Astrocyte (in vitro differentiated cells and primary cell): ENCODE results near the gene PRKCA. TPM values are rescaled to one million over a fixed set of nuclear protein-coding genes. Genes with fewer than 3 reads are reported as not detected.

Source experiments
- DNase-seq: peaks from one replicate; pipeline ENCODE4 v3.0.0-alpha.2; 2010; ENCODE audit warnings: low read depth
- FAIRE-seq: peaks from 2 replicates; lab custom pipeline; 2011; peaks lifted over from hg19 to GRCh38; lab: Jason Lieb, UNC
- H2AFZ ChIP-seq: 2 replicates; pipeline ENCODE4 v1.6.0; 2012; ENCODE audit warnings: low read depth, low read length, inconsistent platforms
- H3K27ac ChIP-seq: 2 replicates; pipeline ENCODE4 v1.5.1; 2011; ENCODE audit warnings: low read depth, low read length, inconsistent platforms
- H3K27me3 ChIP-seq: 2 replicates; pipeline ENCODE4 v1.6.0; 2011; ENCODE audit warnings: low read length, inconsistent platforms; ENCODE audit not compliant: insufficient read depth
- H3K36me3 ChIP-seq: 2 replicates; pipeline ENCODE4 v1.5.1; 2011; ENCODE audit warnings: low read length, inconsistent platforms; ENCODE audit not compliant: insufficient read depth
- H3K4me1 ChIP-seq: 2 replicates; pipeline ENCODE4 v1.5.1; 2011; ENCODE audit warnings: low read length, inconsistent platforms; ENCODE audit not compliant: insufficient read depth
- H3K4me2 ChIP-seq: 2 replicates; pipeline ENCODE4 v1.6.0; 2012; ENCODE audit warnings: low read length, inconsistent platforms
- H3K4me3 ChIP-seq: 2 replicates; pipeline ENCODE4 v1.5.1; 2011; ENCODE audit warnings: low read depth, mild to moderate bottlenecking, low read length, inconsistent platforms; ENCODE audit not compliant: insufficient read depth
- H3K79me2 ChIP-seq: 2 replicates; pipeline ENCODE4 v1.6.0; 2012; ENCODE audit warnings: mild to moderate bottlenecking, low read length, inconsistent platforms; ENCODE audit not compliant: insufficient read depth
- H3K9ac ChIP-seq: 2 replicates; pipeline ENCODE4 v1.6.0; 2012; ENCODE audit warnings: mild to moderate bottlenecking, low read length, inconsistent platforms
- H3K9me3 ChIP-seq: 2 replicates; pipeline ENCODE4 v1.5.1; 2012; ENCODE audit warnings: low read depth, mild to moderate bottlenecking, low read length, inconsistent platforms; ENCODE audit not compliant: insufficient read depth
- H4K20me1 ChIP-seq: 2 replicates; pipeline ENCODE4 v1.6.0; 2012; ENCODE audit warnings: low read length, inconsistent platforms; ENCODE audit not compliant: insufficient read depth
- H3K27ac Mint-ChIP-seq: one replicate; pipeline ENCODE4 v1.8.0; 2021; ENCODE audit warnings: mild to moderate bottlenecking, mixed read lengths; ENCODE audit not compliant: unreplicated experiment
- H3K27me3 Mint-ChIP-seq: one replicate; pipeline ENCODE4 v1.8.0; 2021; ENCODE audit warnings: low read depth, mixed read lengths; ENCODE audit not compliant: unreplicated experiment
- H3K36me3 Mint-ChIP-seq: one replicate; pipeline ENCODE4 v1.8.0; 2021; ENCODE audit warnings: low read depth, mixed read lengths; ENCODE audit not compliant: unreplicated experiment
- H3K4me1 Mint-ChIP-seq: one replicate; pipeline ENCODE4 v1.8.0; 2021; ENCODE audit warnings: low read depth, mixed read lengths; ENCODE audit not compliant: unreplicated experiment
- H3K4me3 Mint-ChIP-seq: one replicate; pipeline ENCODE4 v1.8.0; 2021; ENCODE audit warnings: mild to moderate bottlenecking, moderate library complexity, mixed read lengths; ENCODE audit not compliant: unreplicated experiment
- H3K9me3 Mint-ChIP-seq: one replicate; pipeline ENCODE4 v1.8.0; 2021; ENCODE audit warnings: mild to moderate bottlenecking, mixed read lengths; ENCODE audit not compliant: unreplicated experiment
- EZH2 ChIP-seq: IDR thresholded peaks from 2 replicates; pipeline ENCODE4 v1.6.1; 2012; ENCODE audit warnings: mild to moderate bottlenecking, low read length, inconsistent platforms; ENCODE audit not compliant: insufficient read depth
- total RNA-seq: library from RNA; stranded (reverse); gene quantifications from 2 replicates; pipeline ENCODE4 v1.2.1, GENCODE V29; 2021
- TF ChIP-seq, protein P1 (sequence below): IDR thresholded peaks from 2 replicates; pipeline ENCODE4 v1.5.1; 2011; ENCODE audit warnings: low read depth, mild to moderate bottlenecking, inconsistent platforms, low read length, moderate library complexity; ENCODE audit not compliant: insufficient read depth

The PRKCA gene
- total RNA-seq, 1 donor from 2014 or later, result 49.9 TPM

DNA sequence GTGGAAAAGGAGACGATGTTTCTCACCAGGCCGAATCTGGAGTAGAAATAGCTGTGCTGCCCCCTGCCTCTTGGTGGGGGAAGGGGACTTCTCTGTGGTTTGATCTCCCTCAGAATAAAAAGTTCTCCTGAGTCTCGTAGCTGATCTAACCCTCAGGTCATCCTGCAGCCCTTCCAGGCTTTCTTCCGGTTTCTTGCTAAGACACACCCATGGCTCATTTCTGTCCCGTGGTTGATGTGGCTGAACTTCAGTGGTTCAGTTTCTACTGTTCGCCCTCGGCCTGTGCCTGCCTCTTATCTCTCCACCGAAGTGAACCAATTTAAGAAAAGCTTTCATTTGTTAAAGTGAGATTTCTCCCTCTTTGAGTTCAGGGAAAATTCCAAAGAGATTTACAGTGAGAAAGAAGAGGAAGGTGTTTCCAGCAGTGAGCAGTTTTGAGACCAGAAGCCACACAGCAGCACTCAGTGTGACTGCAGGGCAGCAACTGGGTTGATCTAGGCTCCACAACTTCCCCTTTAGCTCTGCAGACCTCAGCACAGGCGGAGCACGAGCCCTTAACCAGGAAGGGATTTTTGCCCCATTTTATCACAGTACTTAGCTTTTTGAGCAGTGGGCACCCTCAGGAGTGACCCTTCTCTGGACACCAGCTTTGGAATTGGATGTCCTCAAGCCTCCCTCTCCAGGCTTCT, 497.6 kb downstream of the PRKCA start:
- no peak overlapping the region for H3K27ac Mint-ChIP-seq
- Histone ChIP-seq H2AFZ (no peak overlapping the region), H3K4me2 (no peak overlapping the region), H3K9ac (no peak overlapping the region), H3K36me3 (peaks cover 3% of the 10 kb centered on the region), H4K20me1 (no peaks in the 10 kb centered on the region), H3K4me1 (no peaks in the 10 kb centered on the region), H3K9me3 (no peaks in the 10 kb centered on the region), H3K27me3 (no peaks in the 10 kb centered on the region), H3K4me3 (no peak overlapping the region), H3K27ac (no peak overlapping the region), H3K79me2 (no peaks in the 10 kb centered on the region)
- H3K4me1 Mint-ChIP-seq, result no peaks in the 10 kb centered on the region
- H3K27me3 Mint-ChIP-seq, result no peaks in the 10 kb centered on the region
- H3K9me3 Mint-ChIP-seq, result no peaks in the 10 kb centered on the region
- no peak for DNase-seq
- H3K4me3 Mint-ChIP-seq, result no peak overlapping the region
- no peak for FAIRE-seq
- no peak for TF ChIP-seq EZH2
- TF ChIP-seq, protein P1, sequence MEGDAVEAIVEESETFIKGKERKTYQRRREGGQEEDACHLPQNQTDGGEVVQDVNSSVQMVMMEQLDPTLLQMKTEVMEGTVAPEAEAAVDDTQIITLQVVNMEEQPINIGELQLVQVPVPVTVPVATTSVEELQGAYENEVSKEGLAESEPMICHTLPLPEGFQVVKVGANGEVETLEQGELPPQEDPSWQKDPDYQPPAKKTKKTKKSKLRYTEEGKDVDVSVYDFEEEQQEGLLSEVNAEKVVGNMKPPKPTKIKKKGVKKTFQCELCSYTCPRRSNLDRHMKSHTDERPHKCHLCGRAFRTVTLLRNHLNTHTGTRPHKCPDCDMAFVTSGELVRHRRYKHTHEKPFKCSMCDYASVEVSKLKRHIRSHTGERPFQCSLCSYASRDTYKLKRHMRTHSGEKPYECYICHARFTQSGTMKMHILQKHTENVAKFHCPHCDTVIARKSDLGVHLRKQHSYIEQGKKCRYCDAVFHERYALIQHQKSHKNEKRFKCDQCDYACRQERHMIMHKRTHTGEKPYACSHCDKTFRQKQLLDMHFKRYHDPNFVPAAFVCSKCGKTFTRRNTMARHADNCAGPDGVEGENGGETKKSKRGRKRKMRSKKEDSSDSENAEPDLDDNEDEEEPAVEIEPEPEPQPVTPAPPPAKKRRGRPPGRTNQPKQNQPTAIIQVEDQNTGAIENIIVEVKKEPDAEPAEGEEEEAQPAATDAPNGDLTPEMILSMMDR, result no peak
- peaks cover 24% of the 10 kb centered on the region for H3K36me3 Mint-ChIP-seq

DNA sequence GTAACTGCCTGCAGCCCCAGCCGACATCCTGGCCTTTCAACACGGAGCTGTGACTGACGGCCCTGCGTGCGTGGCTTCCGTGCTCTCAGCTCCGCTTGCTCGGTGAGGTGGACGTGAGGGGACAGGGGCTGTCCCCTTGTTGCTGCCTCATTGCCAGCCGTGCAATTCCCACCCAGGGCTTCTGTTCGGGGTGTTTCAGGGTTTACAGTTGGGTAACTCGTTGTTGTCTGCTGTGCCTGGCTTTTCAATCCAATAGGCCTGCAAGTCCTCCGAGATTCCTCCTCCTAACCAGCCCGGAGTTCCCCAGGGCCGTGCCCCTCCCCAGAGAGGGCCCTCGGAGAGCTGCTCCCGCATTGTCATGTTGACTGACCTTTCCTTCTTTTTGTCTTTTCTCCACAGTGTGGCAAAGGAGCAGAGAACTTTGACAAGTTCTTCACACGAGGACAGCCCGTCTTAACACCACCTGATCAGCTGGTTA, 501.1 kb downstream of the PRKCA start:
- Mint-ChIP-seq H3K36me3 (peaks cover 16% of the 10 kb centered on the region), H3K9me3 (no peaks in the 10 kb centered on the region), H3K27ac (no peak overlapping the region), H3K4me3 (no peak overlapping the region), H3K27me3 (no peaks in the 10 kb centered on the region), H3K4me1 (no peaks in the 10 kb centered on the region)
- H4K20me1 ChIP-seq, result peaks cover 3% of the 10 kb centered on the region
- H3K4me3 ChIP-seq, result no peak overlapping the region
- no peak for TF ChIP-seq EZH2
- TF ChIP-seq, protein P1, result no peak
- no peak overlapping the region for H3K9ac ChIP-seq
- H3K9me3 ChIP-seq, result no peaks in the 10 kb centered on the region
- no peaks in the 10 kb centered on the region for H3K36me3 ChIP-seq
- H3K79me2 ChIP-seq, result no peaks in the 10 kb centered on the region
- H2AFZ ChIP-seq, result no peak overlapping the region
- H3K27ac ChIP-seq, result no peak overlapping the region
- DNase-seq (no peak), FAIRE-seq (no peak)
- H3K27me3 ChIP-seq, result no peaks in the 10 kb centered on the region
- H3K4me1 ChIP-seq, result no peaks in the 10 kb centered on the region
- H3K4me2 ChIP-seq, result no peak overlapping the region

DNA sequence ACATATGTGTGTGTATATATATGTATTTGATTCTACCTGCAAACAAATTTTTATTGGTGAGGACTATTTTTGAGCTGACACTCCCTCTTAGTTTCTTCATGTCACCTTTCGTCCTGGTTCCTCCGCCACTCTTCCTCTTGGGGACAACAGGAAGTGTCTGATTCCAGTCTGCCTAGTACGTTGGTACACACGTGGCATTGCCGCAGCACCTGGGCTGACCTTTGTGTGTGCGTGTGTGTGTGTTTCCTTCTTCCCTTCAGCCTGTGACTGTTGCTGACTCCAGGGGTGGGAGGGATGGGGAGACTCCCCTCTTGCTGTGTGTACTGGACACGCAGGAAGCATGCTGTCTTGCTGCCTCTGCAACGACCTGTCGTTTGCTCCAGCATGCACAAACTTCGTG, 503.2 kb downstream of the PRKCA start:
- H3K4me2 ChIP-seq, result no peak overlapping the region
- no peaks in the 10 kb centered on the region for H3K4me1 Mint-ChIP-seq
- H3K27me3 ChIP-seq, result no peaks in the 10 kb centered on the region
- H3K36me3 ChIP-seq, result no peaks in the 10 kb centered on the region
- no peak overlapping the region for H2AFZ ChIP-seq
- no peak for TF ChIP-seq EZH2
- TF ChIP-seq, protein P1, result no peak
- no peak overlapping the region for H3K9ac ChIP-seq
- DNase-seq (no peak), FAIRE-seq (no peak)
- peaks cover 3% of the 10 kb centered on the region for H4K20me1 ChIP-seq
- H3K9me3 ChIP-seq, result no peaks in the 10 kb centered on the region
- H3K27ac ChIP-seq, result no peak overlapping the region
- H3K9me3 Mint-ChIP-seq, result no peaks in the 10 kb centered on the region
- no peak overlapping the region for H3K4me3 ChIP-seq
- no peaks in the 10 kb centered on the region for H3K79me2 ChIP-seq
- no peaks in the 10 kb centered on the region for H3K4me1 ChIP-seq
- no peak overlapping the region for H3K4me3 Mint-ChIP-seq
- H3K27me3 Mint-ChIP-seq, result no peaks in the 10 kb centered on the region
- peak overlapping the region; percentile 47 for H3K27ac Mint-ChIP-seq
- H3K36me3 Mint-ChIP-seq, result peaks cover 11% of the 10 kb centered on the region
